HT-29 (cell line): ENCODE results near the gene F2. TPM values are rescaled to one million over a fixed set of nuclear protein-coding genes. Genes with fewer than 3 reads are reported as not detected.
"Not testable (repeated sequence)": the region's sequence is repeated elsewhere in the genome, so short reads cannot be mapped to it uniquely, and the experiment has no call there.

Source experiments
- DNase-seq: peaks from one replicate; pipeline ENCODE4 v3.0.0-alpha.2; 2015; ENCODE audit warnings: low spot score
- total RNA-seq: library from RNA; depleted of rRNA; stranded (reverse); fragments of >200 nt; shearing (Covaris generic); gene quantifications from 2 replicates; pipeline ENCODE4 v1.2.3, GENCODE V29; 2014

The F2 gene
- total RNA-seq, 1 experiment from 2014 or later = 0.38 TPM

- DNase-seq = no peak
Measured at GRCh38 chr11:46684367-46684766, 34.6 kb upstream of the F2 start.

- DNase-seq = no peak
Measured at GRCh38 chr11:46686886-46687795, 31.9 kb upstream of the F2 start.

- DNase-seq = no peak
Measured at GRCh38 chr11:46690702-46691101, 28.3 kb upstream of the F2 start.

- DNase-seq = no peak
Measured at GRCh38 chr11:46692450-46692849, 26.6 kb upstream of the F2 start.

GRCh38 chr11:46693597-46694012 lies 25.4 kb upstream of the F2 start:
- DNase-seq = no peak

GRCh38 chr11:46694072-46694471 lies 24.9 kb upstream of the F2 start:
- no peak for DNase-seq

- DNase-seq = no peak
Measured at GRCh38 chr11:46694607-46695006, 24.4 kb upstream of the F2 start.

- DNase-seq = no peak
Measured at GRCh38 chr11:46695345-46696211, 23.4 kb upstream of the F2 start.

GRCh38 chr11:46696212-46696558 lies 22.8 kb upstream of the F2 start:
- DNase-seq = no peak

GRCh38 chr11:46697303-46697702 lies 21.7 kb upstream of the F2 start:
- no peak for DNase-seq

- DNase-seq = no peak
Measured at GRCh38 chr11:46697723-46698122, 21.3 kb upstream of the F2 start.

GRCh38 chr11:46698597-46698996 lies 20.4 kb upstream of the F2 start:
- DNase-seq = no peak

- DNase-seq = peak; percentile 100
Measured at GRCh38 chr11:46700241-46701077, 18.6 kb upstream of the F2 start, which contains the start of the genes ARHGAP1 and ZNF408. TSS of gene ARHGAP1 (minus strand) at chr11:46700619. CDS start at chr11:46696107, 4,512 bp downstream. TSS of gene ZNF408 (plus strand) at chr11:46701031. CDS start at chr11:46701048, 17 bp downstream.

GRCh38 chr11:46701078-46701654 lies 17.8 kb upstream of the F2 start:
- no peak for DNase-seq

- no peak for DNase-seq
Measured at GRCh38 chr11:46705070-46705688, 13.8 kb upstream of the F2 start.

GRCh38 chr11:46706886-46707285 lies 12.1 kb upstream of the F2 start:
- no peak for DNase-seq

- DNase-seq = not testable (repeated sequence)
Measured at GRCh38 chr11:46709351-46709750, 9.7 kb upstream of the F2 start.

- no peak for DNase-seq
Measured at GRCh38 chr11:46710821-46711269, 8.2 kb upstream of the F2 start.

- no peak for DNase-seq
Measured at GRCh38 chr11:46711303-46711702, 7.7 kb upstream of the F2 start.

GRCh38 chr11:46712874-46713576 lies 6.0 kb upstream of the F2 start:
- DNase-seq = no peak
